Endothelial cell (in vitro differentiated cells): Measurements from ENCODE around the gene NMNAT3. TPM values are rescaled to one million over a fixed set of nuclear protein-coding genes. Genes with fewer than 3 reads are reported as not detected.
"Not testable (repeated sequence)": the region's sequence is repeated elsewhere in the genome, so short reads cannot be mapped to it uniquely, and the experiment has no call there.

ENCODE experiments used
- DNase-seq: peaks from one replicate; pipeline ENCODE4 v3.0.0; 2021; ENCODE audit warnings: low spot score
- H3K27ac Mint-ChIP-seq: one replicate; pipeline ENCODE4 v1.8.0; 2021; ENCODE audit warnings: mixed read lengths, inconsistent platforms; ENCODE audit not compliant: unreplicated experiment
- H3K27me3 Mint-ChIP-seq: one replicate; pipeline ENCODE4 v1.8.0; 2021; ENCODE audit warnings: mild to moderate bottlenecking, moderate library complexity, mixed read lengths, inconsistent platforms; ENCODE audit not compliant: unreplicated experiment
- H3K36me3 Mint-ChIP-seq: one replicate; pipeline ENCODE4 v1.8.0; 2021; ENCODE audit warnings: mild to moderate bottlenecking, low read depth, mixed read lengths, inconsistent platforms; ENCODE audit not compliant: unreplicated experiment
- H3K4me1 Mint-ChIP-seq: one replicate; pipeline ENCODE4 v1.8.0; 2021; ENCODE audit warnings: mild to moderate bottlenecking, mixed read lengths, inconsistent platforms; ENCODE audit not compliant: unreplicated experiment
- H3K4me3 Mint-ChIP-seq: one replicate; pipeline ENCODE4 v1.8.0; 2021; ENCODE audit warnings: mild to moderate bottlenecking, mixed read lengths, inconsistent platforms; ENCODE audit not compliant: unreplicated experiment
- H3K9me3 Mint-ChIP-seq: one replicate; pipeline ENCODE4 v1.8.0; 2021; ENCODE audit warnings: mixed read lengths, inconsistent platforms; ENCODE audit not compliant: unreplicated experiment
- CTCF ChIP-seq: fragments of 200-600 bp; sonication (generic); IDR thresholded peaks from one replicate; pipeline ENCODE4 v1.5.0; 2021; ENCODE audit warnings: antibody characterized with exemption; ENCODE audit not compliant: unreplicated experiment
- total RNA-seq: library from RNA; stranded (reverse); fragmentation: NEBNext Ultra II Directional; extraction: Animal tissue kit (Norgen Biotek cat#: 25700); gene quantifications from one replicate; pipeline ENCODE4 v1.2.1, GENCODE V29; 2021; ENCODE audit not compliant: unreplicated experiment

NMNAT3 gene
- total RNA-seq, 1 donor from 2014 or later: 0.62 TPM

- Mint-ChIP-seq H3K4me3 (no peak overlapping the region), H3K4me1 (no peaks in the 10 kb centered on the region), H3K27me3 (peaks cover 2% of the 10 kb centered on the region), H3K36me3 (no peaks in the 10 kb centered on the region), H3K27ac (no peak overlapping the region), H3K9me3 (no peaks in the 10 kb centered on the region)
- no peak for DNase-seq
- no peak for TF ChIP-seq CTCF
These were observed 92.0 kb downstream of the NMNAT3 start for GRCh38 chr3:139585820-139586219.

DNA sequence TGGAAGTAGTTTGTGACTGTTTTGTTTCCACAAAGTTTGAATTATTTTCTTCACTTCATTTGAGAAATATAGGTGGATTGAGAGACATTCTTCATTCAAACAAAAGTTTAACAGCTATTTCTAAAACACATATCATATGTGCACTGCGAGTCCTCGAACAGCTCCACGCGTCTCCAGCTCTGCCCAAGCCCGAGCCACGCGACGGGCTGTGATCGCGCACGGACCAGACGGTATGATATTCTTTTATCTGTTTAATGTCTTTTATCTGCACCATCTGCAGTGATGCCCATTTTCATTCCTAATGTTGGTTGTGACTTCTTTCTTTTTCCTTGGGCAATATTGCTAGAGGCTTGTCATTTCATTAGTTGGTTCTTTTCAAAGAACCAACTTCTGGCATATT is 94.1 kb downstream of the NMNAT3 start:
- H3K4me1 Mint-ChIP-seq, H3K27ac Mint-ChIP-seq, DNase-seq, H3K4me3 Mint-ChIP-seq, H3K27me3 Mint-ChIP-seq, H3K36me3 Mint-ChIP-seq, H3K9me3 Mint-ChIP-seq: not testable (repeated sequence)

GRCh38 chr3:139578783-139579182 is 99.0 kb downstream of the NMNAT3 start:
- DNase-seq: no peak
- H3K4me1 Mint-ChIP-seq: no peaks in the 10 kb centered on the region
- H3K27ac Mint-ChIP-seq: no peak overlapping the region
- no peaks in the 10 kb centered on the region for H3K27me3 Mint-ChIP-seq
- H3K4me3 Mint-ChIP-seq: no peak overlapping the region
- no peaks in the 10 kb centered on the region for H3K9me3 Mint-ChIP-seq
- no peaks in the 10 kb centered on the region for H3K36me3 Mint-ChIP-seq
- TF ChIP-seq CTCF: no peak

DNA sequence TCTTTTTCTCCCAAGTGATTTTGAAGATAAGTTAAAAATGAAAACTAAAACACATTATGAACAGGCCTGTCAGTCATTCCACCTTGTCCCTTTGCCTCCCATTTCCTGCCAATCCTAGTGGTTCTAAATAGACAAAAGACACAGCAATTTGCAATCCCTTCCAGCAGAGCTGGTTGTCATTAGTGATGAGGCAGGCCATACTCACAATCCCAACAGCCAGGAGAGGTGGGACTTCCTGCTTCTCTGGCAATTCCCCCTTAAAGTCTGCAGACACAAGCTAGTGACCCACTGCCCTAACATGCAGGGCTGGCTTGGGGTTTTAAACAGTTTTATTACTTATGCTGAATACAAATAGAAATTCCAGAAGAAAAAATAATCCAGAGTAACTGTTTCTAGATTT is 99.9 kb downstream of the NMNAT3 start:
- no peaks in the 10 kb centered on the region for H3K36me3 Mint-ChIP-seq
- TF ChIP-seq CTCF: no peak
- no peak overlapping the region for H3K4me3 Mint-ChIP-seq
- H3K27ac Mint-ChIP-seq: no peak overlapping the region
- H3K9me3 Mint-ChIP-seq: no peaks in the 10 kb centered on the region
- no peaks in the 10 kb centered on the region for H3K27me3 Mint-ChIP-seq
- H3K4me1 Mint-ChIP-seq: no peaks in the 10 kb centered on the region
- no peak for DNase-seq

DNA sequence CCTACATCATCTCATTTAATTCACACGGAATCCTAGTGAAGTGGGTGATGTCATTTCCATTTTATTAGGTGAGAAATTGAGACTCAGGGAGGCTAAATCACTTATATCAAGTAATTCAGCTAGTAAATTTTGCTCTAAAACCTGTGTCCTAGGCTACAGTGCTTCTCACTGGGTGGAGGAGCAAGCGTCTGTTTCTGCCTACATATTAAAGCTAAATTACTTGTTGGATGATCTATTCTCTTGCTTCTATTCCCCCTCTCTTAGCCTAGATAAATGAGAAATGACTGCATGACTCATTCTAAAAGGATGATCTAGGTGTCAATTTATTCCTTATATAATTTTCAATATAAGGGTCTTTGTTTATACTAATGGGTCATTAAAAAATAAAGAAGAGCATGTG is 100.4 kb downstream of the NMNAT3 start:
- no peak for DNase-seq
- H3K4me1 Mint-ChIP-seq: no peaks in the 10 kb centered on the region
- no peak overlapping the region for H3K4me3 Mint-ChIP-seq
- no peak overlapping the region for H3K27ac Mint-ChIP-seq
- H3K9me3 Mint-ChIP-seq: no peaks in the 10 kb centered on the region
- no peaks in the 10 kb centered on the region for H3K27me3 Mint-ChIP-seq
- TF ChIP-seq CTCF: no peak
- no peaks in the 10 kb centered on the region for H3K36me3 Mint-ChIP-seq
